K562 (cell line): Measurements from ENCODE around the gene USP19. TPM values are rescaled to one million over a fixed set of nuclear protein-coding genes. Genes with fewer than 3 reads are reported as not detected.

ENCODE experiments used
- DEAF1 ChIP-seq: fragments of 450-650 bp; formaldehyde crosslinking; IDR thresholded peaks from 2 replicates; pipeline ENCODE4 v1.4.0; 2020; ENCODE audit warnings: mild to moderate bottlenecking, moderate library complexity
- ESRRA ChIP-seq: fragments of 450-650 bp; IDR thresholded peaks from 2 replicates; pipeline ENCODE4 v1.6.1; 2014; ENCODE audit warnings: low read depth, mild to moderate bottlenecking, moderate library complexity, borderline replicate concordance
- HDAC8 ChIP-seq: fragments of 450-650 bp; IDR thresholded peaks from 2 replicates; pipeline ENCODE4 v1.6.1; 2016; ENCODE audit warnings: mild to moderate bottlenecking, missing genetic modification characterization, moderate library complexity, missing compliant biosample characterization
- MEF2A ChIP-seq: IDR thresholded peaks from 2 replicates; pipeline ENCODE4 v1.6.1; 2011; ENCODE audit warnings: low read depth, mild to moderate bottlenecking, low read length, moderate library complexity; ENCODE audit not compliant: control insufficient read depth
- MTA2 ChIP-seq: fragments of 450-650 bp; IDR thresholded peaks from 2 replicates; pipeline ENCODE4 v1.6.1; 2016; ENCODE audit warnings: low read depth
- NCOR1 ChIP-seq: fragments of 450-650 bp; IDR thresholded peaks from 2 replicates; pipeline ENCODE4 v1.6.1; 2016; ENCODE audit warnings: mild to moderate bottlenecking, moderate library complexity
- NR2C1 ChIP-seq, 2 experiments: fragments of 450-650 bp; IDR thresholded peaks; 2 replicates each; pipeline ENCODE4 v1.6.1; 2017; ENCODE audit warnings: mild to moderate bottlenecking in 2 of 2, antibody characterized with exemption in 1 of 2, inconsistent platforms in 1 of 2, missing compliant biosample characterization in 1 of 2, missing genetic modification characterization in 1 of 2
- NR2F6 ChIP-seq: fragments of 450-650 bp; formaldehyde crosslinking; IDR thresholded peaks from 2 replicates; pipeline ENCODE4 v1.4.0; 2020; ENCODE audit warnings: mild to moderate bottlenecking
- RB1 ChIP-seq: fragments of 450-650 bp; IDR thresholded peaks from 2 replicates; pipeline ENCODE4 v1.6.1; 2017; ENCODE audit warnings: low read depth, mild to moderate bottlenecking
- RCOR1 ChIP-seq, 2 experiments: IDR thresholded peaks; 2 replicates each; pipeline ENCODE4 v1.6.1; 2012; ENCODE audit warnings: low read depth in 2 of 2, low read length in 2 of 2, borderline replicate concordance in 1 of 2, improper control_type of control experiment in 1 of 2
- REST ChIP-seq, 2 experiments: fragments of 450-650 bp; formaldehyde crosslinking in 1 of 2; IDR thresholded peaks; 2 replicates each; pipeline versions ENCODE4 v1.4.0 to v1.6.1; 2014 to 2020; ENCODE audit warnings: mild to moderate bottlenecking in 2 of 2, borderline replicate concordance in 1 of 2, low read depth in 1 of 2
- ZNF511 ChIP-seq: sonication (generic); formaldehyde crosslinking; IDR thresholded peaks from 2 replicates; pipeline ENCODE4 v1.8.0; 2022; ENCODE audit warnings: mild to moderate bottlenecking, missing genetic modification reagents
- polyA plus RNA-seq, 8 experiments: library from polyadenylated mRNA; depleted of rRNA in 4 of 8; stranded (reverse) in 5 of 8; unstranded in 3 of 8; fragments of >200 nt; fragmentation: Nextera tagmentation in 2 of 8; fragmentation: Illumina TruSeq in 1 of 8; extraction: Ambion mirVana in 2 of 8; extraction: Trizol in 1 of 8; gene quantifications; 2 replicates each; pipeline versions ENCODE4 v1.2.1 to v1.2.3, GENCODE V29; 2011 to 2014; ENCODE audit warnings: inconsistent platforms in 1 of 8, missing spikeins in 1 of 8
- total RNA-seq, 7 experiments: library from RNA; depleted of rRNA in 6 of 7; stranded (reverse); fragments of >200 nt in 6 of 7; fragmentation: Illumina TruSeq in 2 of 7; extraction: Trizol in 2 of 7; gene quantifications; 2 replicates each; pipeline versions ENCODE4 v1.2.1 to v1.2.3, GENCODE V29; 2011 to 2021; ENCODE audit warnings: low replicate concordance in 1 of 7
- TF ChIP-seq, protein P1 (sequence below): fragments of 450-650 bp; IDR thresholded peaks from 2 replicates; pipeline ENCODE4 v1.6.1; 2016

Gene USP19
- total and polyA plus RNA-seq, 9 of the 15 experiments (the other 6 are each of a cell fraction or from before 2014, with no cell fraction given), result 0.24 to 65.9 (median 36.9) TPM

DNA sequence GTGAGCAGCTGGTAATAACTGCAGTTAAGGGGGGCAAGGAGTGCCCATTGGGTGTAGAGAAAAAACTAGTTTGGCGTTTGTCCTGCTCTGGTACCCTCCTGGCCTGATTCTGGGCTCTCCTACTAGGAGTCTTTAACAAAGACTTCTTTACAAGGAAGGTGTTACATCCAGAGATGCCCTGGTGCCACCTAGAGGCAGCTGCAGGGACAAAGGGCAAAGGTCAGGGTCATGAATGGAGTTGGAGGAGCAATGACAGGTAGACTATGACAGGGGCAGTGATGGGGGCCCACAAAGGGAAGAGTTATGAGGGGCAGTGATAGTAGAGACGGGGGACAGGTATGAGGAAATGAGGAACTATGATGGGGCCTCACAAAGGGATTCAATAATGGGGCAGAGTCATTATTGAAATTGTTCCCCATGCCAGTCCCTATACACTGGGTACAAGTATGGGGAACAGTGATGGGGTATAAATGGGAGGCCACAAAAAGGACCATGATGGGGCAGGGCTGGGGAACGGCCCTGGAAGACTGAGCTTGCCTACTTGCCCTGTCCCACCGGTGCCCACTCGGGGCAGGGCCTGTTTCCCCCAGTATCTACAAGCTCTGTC lies 37.6 kb upstream of the USP19 start (continued):
- TF ChIP-seq, protein P1, sequence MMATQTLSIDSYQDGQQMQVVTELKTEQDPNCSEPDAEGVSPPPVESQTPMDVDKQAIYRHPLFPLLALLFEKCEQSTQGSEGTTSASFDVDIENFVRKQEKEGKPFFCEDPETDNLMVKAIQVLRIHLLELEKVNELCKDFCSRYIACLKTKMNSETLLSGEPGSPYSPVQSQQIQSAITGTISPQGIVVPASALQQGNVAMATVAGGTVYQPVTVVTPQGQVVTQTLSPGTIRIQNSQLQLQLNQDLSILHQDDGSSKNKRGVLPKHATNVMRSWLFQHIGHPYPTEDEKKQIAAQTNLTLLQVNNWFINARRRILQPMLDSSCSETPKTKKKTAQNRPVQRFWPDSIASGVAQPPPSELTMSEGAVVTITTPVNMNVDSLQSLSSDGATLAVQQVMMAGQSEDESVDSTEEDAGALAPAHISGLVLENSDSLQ, result peak; percentile 23; the same call in 1 of the 2 replicates
- TF ChIP-seq NR2F6 (CRISPR knock-in tag) (peak; percentile 98), ZNF511 (CRISPR knock-in tag) (no peak), RCOR1 (IDR thresholded peaks at IDR 0.05; ENCODE audit: borderline replicate concordance in 1 of 2, low read depth in 2 of 2, low read length in 2 of 2) (peak in 1 of 2 experiments; percentile 27; a peak in 1 of 4 replicates), REST (IDR thresholded peaks at IDR 0.05; ENCODE audit: borderline replicate concordance) (peak; percentile 9; the same call in 1 of the 2 replicates), REST (CRISPR knock-in tag; IDR thresholded peaks at IDR 0.05; ENCODE audit: low read depth) (no peak), MTA2 (0 out of 2 replicates have a peak, but pooled peaks have one; percentile 16), DEAF1 (CRISPR knock-in tag) (0 out of 2 replicates have a peak, but pooled peaks have one; percentile 6), HDAC8 (tag) (no peak), MEF2A (no peak), RB1 (0 out of 2 replicates have a peak, but pooled peaks have one; percentile 24), ESRRA (peak; percentile 99), NCOR1 (no peak), NR2C1 (IDR thresholded peaks at IDR 0.05) (peak; percentile 95), NR2C1 (tag; IDR thresholded peaks at IDR 0.05) (peak; percentile 96)
